HG02884 (cell line): ENCODE data around the gene SLIT3.

Experiments used
- ATAC-seq: cut with Tn5 transposase; IDR thresholded peaks from one replicate; pipeline ENCODE4 v1.9.1; 2021; ENCODE audit warnings: mild to moderate bottlenecking, moderate library complexity; ENCODE audit not compliant: unreplicated experiment

The SLIT3 gene

DNA sequence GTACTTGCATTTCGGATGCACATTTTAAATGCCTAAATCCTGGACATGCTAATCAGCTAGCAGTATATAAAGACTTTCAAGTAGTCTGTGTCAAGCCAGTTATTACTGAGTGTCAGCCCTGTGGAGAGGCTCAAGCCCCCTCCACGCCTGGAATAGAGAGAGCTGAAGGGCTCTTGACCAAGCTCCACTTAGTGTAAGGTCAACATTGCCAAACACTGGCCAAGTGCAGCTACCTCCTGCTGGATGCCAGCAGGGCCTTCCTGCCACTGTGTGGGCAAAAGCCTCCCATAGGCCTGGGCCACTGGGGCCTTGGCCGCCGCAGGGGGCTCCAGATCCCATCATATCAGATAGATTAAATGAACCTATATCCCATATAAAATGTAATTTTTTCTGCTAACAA is 482.4 kb downstream of the SLIT3 start:
- ATAC-seq: no peak

DNA sequence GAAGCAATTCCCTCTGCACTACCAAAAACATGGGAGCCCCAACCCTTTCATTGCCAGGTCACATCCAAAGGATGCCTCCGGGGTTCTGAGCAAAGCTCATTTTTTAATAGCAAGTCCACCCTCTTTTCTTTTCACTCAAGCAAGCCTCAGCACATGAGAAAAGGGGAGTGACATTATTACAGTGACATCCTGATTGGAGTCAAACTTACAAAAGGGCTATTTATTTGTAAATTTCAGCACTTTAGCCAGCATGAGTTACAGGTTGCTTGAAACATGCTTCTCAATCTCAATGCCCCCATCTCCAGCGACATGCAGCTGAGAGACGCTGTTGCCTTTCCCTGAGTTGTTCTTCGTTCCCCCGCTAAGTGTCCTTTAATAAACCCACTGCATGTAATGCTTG is 483.3 kb downstream of the SLIT3 start:
- ATAC-seq: no peak

DNA sequence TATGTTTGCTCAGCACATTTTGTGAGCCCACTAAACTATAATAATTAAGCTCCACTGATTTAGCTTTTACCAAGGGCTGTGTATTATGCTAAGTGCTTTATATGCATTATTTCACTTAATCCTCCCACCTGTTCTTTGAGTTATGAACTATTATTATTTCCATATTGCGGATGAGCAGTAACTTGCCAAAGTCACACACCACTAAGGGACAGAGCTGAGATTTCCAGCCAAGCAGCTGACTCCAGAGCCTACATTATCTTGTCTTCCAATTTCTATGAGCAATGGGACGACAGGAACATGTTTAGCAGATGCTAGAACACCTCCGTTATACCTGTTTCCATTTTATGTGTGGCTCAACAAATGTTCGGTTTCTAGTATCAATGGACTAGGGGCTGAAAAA is 484.3 kb downstream of the SLIT3 start:
- no peak for ATAC-seq

GRCh38 chr5:168813184-168813968 is 487.6 kb downstream of the SLIT3 start:
- no peak for ATAC-seq

GRCh38 chr5:168810641-168811040 is 490.3 kb downstream of the SLIT3 start:
- no peak for ATAC-seq

GRCh38 chr5:168809218-168809617 is 491.7 kb downstream of the SLIT3 start:
- ATAC-seq: no peak

- no peak for ATAC-seq
These were observed 492.8 kb downstream of the SLIT3 start for GRCh38 chr5:168808051-168808616.

GRCh38 chr5:168807287-168807686 is 493.7 kb downstream of the SLIT3 start:
- no peak for ATAC-seq

DNA sequence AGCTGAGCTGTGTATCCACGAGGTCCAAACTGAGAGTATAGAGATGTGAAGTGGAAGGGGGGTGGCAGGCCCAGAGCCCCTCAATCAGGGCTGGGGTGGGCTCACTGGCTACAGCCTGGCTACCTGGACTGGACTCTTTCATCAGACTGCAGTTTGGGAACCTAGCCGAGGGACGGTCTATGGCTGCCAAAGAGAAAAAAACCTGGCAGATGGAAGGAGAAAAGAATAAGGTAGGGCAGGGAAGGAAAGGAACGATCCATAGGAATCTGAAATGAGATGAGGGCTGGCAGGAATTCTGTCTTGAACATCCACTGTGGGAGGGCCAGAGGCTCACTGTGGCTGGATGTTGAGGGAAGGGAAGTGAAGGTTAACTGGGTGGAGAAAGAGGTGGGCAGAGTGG is 497.4 kb downstream of the SLIT3 start:
- no peak for ATAC-seq

DNA sequence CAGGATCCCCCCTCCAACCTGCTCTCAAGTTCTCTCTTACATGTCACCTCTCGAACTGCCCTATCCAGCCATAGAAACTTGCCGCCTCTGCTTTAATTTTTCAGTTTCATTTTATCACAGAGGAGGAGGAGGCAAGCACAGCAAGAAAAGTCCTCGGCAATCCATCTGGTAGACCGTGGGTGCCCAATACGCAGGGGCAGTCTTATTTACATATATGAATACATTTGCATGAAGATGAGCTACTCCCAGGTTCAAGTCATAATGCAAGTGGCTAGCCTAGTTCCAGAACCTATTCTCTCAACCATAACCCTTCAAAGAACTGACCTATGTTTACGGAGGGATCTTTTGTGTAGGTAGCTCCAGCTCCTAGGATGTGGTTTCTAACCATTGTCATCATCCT is 498.6 kb downstream of the SLIT3 start:
- ATAC-seq: peak; percentile 65

GRCh38 chr5:168801567-168801966 is 499.4 kb downstream of the SLIT3 start:
- ATAC-seq: no peak

DNA sequence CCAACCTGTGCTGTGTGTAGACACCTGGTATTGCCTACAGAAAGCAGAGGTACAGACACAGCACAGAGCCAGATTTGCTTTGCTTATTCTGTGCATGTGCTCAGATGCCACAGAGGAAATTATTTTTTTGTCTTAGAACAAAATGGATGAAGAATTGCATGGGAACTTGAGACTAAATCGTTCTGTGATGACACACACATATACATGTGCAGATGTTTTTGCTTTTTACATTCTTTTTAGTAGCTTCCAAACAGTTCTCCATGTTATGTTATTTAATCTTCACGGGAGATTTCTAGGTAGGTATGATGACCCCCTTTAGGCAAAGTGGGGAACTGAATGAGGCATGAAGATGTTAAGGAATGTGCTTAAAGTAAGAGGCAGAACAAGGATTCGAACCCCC is 500.2 kb downstream of the SLIT3 start:
- no peak for ATAC-seq

- ATAC-seq: no peak
These were observed 502.6 kb downstream of the SLIT3 start for GRCh38 chr5:168798065-168799023.

GRCh38 chr5:168796593-168797580 is 504.1 kb downstream of the SLIT3 start:
- no peak for ATAC-seq

GRCh38 chr5:168796000-168796399 is 504.9 kb downstream of the SLIT3 start:
- ATAC-seq: no peak

DNA sequence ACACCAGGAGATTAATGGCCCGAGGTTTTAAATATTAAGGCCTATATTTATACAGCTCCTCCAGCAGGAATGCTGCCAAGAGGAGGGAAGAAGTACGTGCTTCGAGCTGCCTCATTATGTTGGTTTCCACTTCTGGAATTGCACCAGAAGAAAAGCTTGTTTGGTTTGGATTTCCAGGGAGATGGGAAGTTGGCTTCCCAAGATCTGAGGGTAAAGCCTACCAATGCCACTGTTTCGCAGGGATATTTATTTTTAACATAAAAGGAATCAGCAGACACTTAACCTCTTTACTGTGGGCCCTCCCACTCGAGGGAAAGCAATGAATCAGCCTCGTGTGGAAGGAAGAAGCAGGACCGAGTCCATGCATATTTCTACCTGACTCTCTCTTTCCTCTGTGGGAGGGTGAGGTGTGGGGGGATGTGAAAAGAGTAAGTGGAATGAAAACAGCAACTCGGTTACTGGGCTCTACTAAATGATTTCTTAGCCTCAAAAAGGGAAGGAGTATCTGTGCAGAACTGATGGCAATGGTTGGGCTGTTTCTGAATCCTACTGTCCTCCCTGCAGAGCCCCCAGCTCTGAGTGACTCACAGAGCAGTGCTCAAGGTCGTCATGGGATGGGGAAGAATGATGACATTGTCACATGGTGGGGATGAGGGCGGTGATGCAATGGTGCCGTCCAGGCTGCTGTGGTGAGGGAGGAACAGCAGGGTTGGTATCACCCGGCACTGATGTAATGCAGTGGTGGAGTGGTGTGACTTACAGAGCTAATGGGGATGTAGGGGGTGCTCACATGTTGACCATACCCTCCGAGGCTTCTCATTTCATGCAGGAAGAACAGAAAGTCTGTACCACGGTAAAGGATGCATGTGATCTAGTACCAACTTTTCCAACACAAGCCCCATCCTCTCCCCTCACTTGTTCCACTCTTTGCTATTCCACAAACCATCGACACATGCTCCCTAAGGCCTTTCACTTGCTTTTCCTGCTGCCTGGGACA is 506.8 kb downstream of the SLIT3 start:
- ATAC-seq: no peak

DNA sequence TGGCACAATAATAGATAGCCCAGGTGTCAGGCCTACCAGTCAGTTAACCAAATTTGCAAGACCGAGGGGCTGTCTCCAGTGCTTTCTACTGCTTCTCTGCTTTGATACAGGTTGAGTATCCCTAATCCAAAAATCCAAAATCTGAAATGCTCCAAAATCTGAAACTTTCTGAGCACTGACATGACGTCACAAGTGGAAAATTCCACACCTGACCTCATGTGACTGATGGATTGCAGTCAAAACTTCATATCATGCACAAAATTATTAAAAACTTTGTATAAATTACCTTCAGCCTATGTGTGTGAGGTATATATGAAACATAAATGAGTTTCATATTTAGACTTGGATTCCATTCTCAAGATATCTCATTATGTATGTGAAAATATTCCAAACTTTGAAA is 508.3 kb downstream of the SLIT3 start:
- no peak for ATAC-seq

DNA sequence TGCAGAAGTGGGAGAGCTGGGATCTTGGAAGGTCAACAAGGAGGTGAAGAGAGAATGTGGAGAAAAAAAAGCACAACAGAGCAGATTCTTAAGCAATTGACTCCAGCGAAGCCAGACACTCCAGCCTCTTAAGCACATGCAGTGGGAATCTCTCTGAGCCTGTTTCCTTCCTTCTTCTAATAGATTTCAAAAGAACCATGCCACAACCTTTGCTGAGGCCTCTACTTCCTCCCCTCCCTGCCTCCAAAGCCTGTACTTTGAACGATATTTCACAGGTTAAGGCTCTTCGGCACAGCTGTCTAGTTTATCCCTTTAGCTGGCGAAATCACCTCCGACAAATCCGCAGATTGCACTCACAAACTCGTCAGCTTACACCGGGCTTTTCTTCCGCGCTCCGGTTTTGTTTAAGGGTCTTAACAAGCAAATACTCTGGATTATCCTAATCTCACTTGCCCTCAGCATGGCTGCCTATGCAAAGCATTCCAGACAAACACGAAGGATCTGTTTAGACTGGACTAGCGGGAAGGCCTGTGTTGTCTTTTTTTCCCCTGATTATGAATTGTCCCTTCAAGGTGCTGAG is 510.2 kb downstream of the SLIT3 start:
- ATAC-seq: no peak
